Memory B cell (primary cell): ENCODE data around the gene REXO1.
"Not testable (repeated sequence)": the region's sequence is repeated elsewhere in the genome, so short reads cannot be mapped to it uniquely, and the experiment has no call there.

Experiments used
- ATAC-seq: fragments of 150-1000 bp; cut with Tn5 transposase; 2 replicates; pipeline ENCODE4 v1.10.0; 2021; ENCODE audit warnings: low read depth, mild to moderate bottlenecking, moderate library complexity
- DNase-seq, 2 donors: peaks; one replicate each; pipeline ENCODE4 v3.0.0; 2022; ENCODE audit warnings: low spot score in 2 of 2
- H3K27ac Mint-ChIP-seq: one replicate; pipeline ENCODE4 v1.8.0; 2022; ENCODE audit warnings: mild to moderate bottlenecking, moderate library complexity, mixed read lengths
- H3K27me3 Mint-ChIP-seq: one replicate; pipeline ENCODE4 v1.8.0; 2022; ENCODE audit warnings: mixed read lengths
- H3K36me3 Mint-ChIP-seq: one replicate; pipeline ENCODE4 v1.8.0; 2022; ENCODE audit warnings: mild to moderate bottlenecking, mixed read lengths
- H3K4me1 Mint-ChIP-seq: one replicate; pipeline ENCODE4 v1.8.0; 2022; ENCODE audit warnings: mixed read lengths
- H3K4me3 Mint-ChIP-seq: one replicate; pipeline ENCODE4 v1.8.0; 2022; ENCODE audit warnings: mild to moderate bottlenecking, moderate library complexity, mixed read lengths
- H3K9me3 Mint-ChIP-seq: one replicate; pipeline ENCODE4 v1.8.0; 2022; ENCODE audit warnings: mixed read lengths

REXO1 gene

DNA sequence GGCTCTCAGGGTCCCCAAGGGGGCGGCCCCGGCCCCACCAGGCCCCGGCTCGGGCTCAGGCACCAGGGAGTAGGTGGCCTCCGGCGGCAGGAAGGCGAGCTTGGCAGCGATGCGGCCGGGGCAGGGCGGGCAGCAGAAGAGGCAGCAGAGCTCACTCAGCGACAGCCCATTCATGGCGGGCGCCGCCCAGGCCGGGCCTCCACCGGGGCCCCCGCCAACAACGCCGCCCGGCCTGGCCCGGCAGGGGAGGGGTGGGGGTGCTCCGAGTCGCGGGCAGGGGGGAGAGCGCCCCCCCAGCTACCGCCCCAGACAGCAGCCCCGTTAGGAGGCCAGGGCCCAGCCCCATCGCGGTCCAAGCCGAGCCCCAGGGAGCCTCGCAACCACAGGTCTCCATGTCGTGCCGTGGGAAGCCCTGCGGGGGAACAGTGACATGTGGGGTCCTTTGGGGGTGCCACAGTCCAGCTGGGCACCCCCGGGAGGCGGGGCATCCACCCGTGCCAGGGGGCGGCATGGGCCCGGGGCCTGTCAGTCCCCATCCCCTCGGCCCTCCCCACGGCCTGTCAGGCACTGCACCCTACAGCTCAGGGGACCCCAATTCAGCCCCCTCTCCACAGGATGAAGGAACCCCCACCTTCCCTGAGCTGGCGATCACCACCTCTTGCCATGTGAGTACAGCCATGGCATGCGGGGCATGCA lies 33.3 kb upstream of the REXO1 start:
- not testable (repeated sequence) for H3K36me3 Mint-ChIP-seq, H3K27me3 Mint-ChIP-seq, ATAC-seq, DNase-seq, H3K9me3 Mint-ChIP-seq, H3K4me3 Mint-ChIP-seq
- H3K27ac Mint-ChIP-seq, result peak overlapping the region; percentile 73
- peaks cover 30% of the 10 kb centered on the region for H3K4me1 Mint-ChIP-seq

DNA sequence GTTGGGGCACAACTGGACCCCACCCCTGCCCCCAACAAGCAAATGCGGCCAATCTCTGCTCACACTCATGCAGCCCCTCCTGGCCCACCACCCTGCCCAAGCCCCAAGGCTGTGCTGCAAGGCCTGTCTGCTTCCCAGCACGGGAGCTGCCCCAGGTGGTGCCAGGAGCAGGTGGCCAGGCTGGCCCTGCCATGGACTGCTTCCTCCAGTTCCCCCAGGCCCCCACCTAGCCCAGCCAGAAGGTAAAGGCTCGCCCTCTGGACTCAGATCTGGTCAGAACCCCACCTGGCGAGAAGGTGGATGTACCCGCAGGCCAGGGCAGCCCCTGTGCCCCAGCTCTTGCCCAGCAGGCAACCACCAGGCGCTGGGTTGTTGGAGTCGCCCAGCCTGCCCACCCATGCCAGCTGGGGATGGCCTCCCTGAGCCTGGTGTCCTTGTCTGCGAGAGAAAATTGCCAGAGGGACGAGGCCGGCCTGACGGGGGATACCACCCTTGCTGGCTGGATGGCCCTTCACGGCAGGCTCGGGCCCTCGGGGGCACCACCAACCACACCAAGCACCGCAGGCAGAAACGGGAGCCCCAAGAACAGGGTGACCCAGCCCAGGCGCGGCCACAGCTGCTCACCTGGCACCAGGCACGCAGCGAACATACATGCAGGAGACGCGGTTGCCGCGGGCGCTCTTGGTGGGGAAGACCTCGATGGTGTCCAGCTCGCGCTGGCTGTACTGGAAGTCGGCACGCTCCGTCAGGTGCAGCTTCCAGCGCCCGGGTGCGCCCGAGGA lies 32.5 kb upstream of the REXO1 start:
- Mint-ChIP-seq H3K27me3 (no peaks in the 10 kb centered on the region), H3K27ac (no peak overlapping the region), H3K4me1 (peaks cover 32% of the 10 kb centered on the region), H3K9me3 (no peaks in the 10 kb centered on the region), H3K36me3 (peaks cover 3% of the 10 kb centered on the region), H3K4me3 (no peak overlapping the region)
- ATAC-seq, result no peak
- DNase-seq, result no peak

DNA sequence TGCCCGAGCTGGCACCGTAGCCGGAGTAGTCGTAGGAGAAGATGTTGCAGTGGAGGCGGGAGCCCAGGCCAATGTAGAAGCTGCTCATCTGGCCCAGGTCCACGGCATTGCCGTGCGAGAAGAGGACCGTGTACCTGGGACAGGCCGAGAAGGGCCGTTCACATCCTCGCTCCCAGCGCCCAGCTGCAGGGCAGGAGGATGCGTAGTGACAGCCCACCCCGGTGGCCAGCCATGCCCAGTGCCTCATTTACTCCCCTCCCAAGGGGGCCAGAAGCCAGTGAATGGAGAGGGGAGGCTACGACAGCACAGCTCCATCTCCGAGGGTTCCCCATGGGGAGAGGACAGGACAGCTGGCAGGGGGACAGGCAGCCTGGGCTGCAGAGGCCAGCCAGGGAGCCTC lies 31.7 kb upstream of the REXO1 start:
- H3K9me3 Mint-ChIP-seq, DNase-seq, H3K27me3 Mint-ChIP-seq, H3K27ac Mint-ChIP-seq, ATAC-seq, H3K4me3 Mint-ChIP-seq, H3K36me3 Mint-ChIP-seq: not testable (repeated sequence)
- H3K4me1 Mint-ChIP-seq, result peaks cover 32% of the 10 kb centered on the region

DNA sequence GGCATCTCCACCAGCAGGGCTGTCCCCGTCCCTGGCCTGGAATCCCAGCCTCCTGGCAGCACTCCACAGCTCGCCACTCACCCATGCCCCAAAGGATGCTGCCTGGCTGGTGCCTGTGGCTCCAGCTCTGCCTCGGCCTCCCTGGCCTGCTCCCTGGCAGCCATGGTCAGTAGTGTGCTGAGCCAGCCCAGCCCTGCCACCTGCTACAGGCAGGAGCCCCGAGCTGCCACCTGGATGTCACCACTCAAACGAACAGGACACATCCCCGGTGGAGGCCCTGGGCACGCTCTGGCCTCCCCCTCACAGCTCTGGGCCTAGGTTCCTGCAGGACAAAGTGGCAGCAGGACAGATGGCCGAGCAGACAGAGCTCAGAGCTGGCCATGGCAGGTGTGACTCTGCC lies 30.3 kb upstream of the REXO1 start:
- Mint-ChIP-seq H3K4me3 (peak overlapping the region; percentile 17), H3K4me1 (peaks cover 27% of the 10 kb centered on the region)
- not testable (repeated sequence) for H3K27me3 Mint-ChIP-seq

DNA sequence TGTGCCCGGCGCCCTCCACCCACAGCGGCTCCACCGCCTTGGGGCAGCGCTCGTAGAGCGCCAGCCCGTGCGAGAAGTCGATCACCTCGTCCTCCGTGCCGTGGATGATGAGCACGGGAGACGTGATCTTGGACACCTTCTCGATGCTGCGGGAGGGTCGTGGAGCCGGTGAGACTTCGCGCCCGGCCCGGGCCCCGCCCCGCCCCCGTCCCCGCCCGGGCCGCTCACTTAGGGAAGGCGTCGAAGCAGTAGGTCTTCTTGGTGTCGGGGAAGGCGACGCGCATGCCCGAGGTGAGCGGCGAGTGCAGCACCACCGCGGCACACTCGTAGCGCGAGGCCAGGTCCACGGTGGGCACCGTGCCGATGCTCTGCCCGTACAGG lies 29.0 kb upstream of the REXO1 start:
- peaks cover 16% of the 10 kb centered on the region for H3K4me1 Mint-ChIP-seq
- not testable (repeated sequence) for H3K27ac Mint-ChIP-seq, DNase-seq, H3K9me3 Mint-ChIP-seq, H3K36me3 Mint-ChIP-seq, H3K4me3 Mint-ChIP-seq, H3K27me3 Mint-ChIP-seq, ATAC-seq

More for the DNA sequence above, 30.3 kb upstream of the REXO1 start:
- H3K9me3 Mint-ChIP-seq, ATAC-seq, H3K27ac Mint-ChIP-seq, DNase-seq, H3K36me3 Mint-ChIP-seq: not testable (repeated sequence)

DNA sequence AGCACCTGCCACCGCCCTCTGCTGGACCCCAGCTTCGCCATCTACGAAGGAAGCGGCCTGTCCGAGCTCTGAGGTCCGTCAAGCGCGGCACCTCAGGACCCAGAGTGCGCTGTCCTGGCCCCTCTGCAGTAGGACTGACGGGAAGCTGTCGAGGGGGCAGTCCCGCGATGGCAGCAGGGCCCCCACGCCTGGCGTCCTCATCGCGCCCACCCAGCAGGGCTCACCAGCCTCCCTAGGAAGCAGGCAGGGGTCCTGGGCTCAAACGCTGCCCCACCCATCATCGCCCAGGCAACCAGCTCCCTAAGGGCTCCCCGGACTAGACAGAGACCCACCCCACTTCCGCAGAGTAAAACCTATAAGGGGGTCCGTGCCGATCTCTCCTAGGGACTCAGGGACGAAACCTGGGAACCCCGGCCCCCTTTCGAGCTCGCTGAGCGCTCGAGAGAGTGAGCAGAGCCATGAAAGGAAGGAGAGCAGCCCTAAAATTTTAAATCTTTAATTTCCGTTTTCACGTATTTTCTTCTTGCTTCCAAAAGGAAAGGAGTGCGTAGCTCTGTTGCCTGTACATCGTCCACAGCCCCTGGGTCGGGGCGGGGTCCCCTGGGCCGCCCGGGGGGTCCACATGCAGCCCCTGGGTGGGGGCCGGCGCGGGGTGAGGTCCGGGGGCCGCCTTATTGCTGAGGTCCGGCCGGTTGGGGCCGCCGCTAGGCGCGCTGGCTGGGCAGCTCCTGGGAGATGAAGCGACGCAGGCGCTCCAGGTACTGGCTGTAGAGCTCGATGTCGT lies 28.4 kb upstream of the REXO1 start:
- H3K4me3 Mint-ChIP-seq, result peak overlapping the region; percentile 99
- peak; percentile 2 for ATAC-seq
- not testable (repeated sequence) for DNase-seq, H3K9me3 Mint-ChIP-seq, H3K36me3 Mint-ChIP-seq, H3K27me3 Mint-ChIP-seq
- H3K4me1 Mint-ChIP-seq, result peaks cover 13% of the 10 kb centered on the region
- H3K27ac Mint-ChIP-seq, result peak overlapping the region; percentile 95

DNA sequence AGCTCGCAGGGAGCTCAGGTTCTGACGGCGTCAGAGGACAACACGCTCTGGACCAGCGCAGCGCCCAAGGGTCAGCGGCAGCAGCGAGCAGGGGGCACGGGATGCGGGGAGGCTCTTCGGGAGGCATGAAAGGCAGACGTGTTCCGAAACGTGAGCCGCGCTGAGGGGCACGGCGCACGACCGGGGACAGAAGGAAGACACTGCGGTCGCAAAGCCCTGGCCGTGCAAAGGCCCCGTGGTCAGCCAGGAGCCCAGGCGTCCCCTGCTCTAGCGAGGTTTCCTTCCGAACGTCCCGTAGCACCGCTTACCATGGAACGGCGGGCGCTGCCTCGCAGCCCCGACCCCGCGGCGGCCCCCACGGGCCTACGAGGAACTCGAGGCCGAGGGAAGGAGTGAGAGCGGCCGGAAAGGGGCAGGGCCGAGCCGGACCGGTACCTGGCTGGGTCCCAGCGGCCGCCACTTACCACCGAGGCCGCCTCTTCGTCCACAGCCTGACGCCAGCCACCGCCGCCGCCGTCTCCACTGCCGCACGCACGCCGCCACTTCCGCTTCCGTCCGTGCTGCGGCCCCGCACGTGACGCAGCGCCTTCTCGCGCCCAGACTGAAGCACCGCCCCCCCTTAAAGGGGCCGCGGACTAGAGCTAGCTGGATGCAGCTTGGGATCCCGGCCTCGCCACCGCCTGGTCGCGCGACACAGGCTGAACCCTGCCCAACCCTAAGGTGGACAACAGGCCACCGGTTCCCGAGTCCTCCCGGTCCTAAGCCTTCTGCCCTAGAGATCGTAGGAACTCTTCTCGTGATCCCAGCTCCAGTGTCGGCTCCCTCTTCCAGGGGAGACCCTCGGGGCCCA lies 27.6 kb upstream of the REXO1 start:
- Mint-ChIP-seq H3K4me1 (peaks cover 13% of the 10 kb centered on the region), H3K27me3 (no peaks in the 10 kb centered on the region), H3K36me3 (peaks cover 3% of the 10 kb centered on the region), H3K4me3 (peak overlapping the region; percentile 99), H3K9me3 (no peaks in the 10 kb centered on the region), H3K27ac (peak overlapping the region; percentile 95)
- peak; percentile 76 to 77 for DNase-seq
- peak; percentile 98 for ATAC-seq

DNA sequence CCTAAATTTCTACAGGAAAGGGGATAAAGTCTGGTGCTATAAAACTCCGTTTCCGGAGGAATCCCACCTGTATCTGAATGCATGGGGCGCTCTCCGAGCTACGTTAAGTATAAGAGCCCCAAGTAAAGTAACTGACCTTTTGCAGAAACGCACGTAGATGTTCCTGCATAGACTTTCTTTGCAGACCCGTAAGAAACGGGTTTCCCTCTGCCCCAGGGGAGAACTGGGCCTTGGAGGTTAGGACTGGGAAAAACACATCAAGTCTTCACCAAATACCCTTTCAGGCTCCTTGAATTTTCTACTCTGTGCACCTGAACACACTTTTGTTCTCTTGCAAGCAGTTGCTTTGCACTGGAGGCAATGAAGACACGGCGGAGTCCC lies 27.0 kb upstream of the REXO1 start:
- H3K4me3 Mint-ChIP-seq, result peak overlapping the region; percentile 99
- not testable (repeated sequence) for H3K9me3 Mint-ChIP-seq, H3K36me3 Mint-ChIP-seq, ATAC-seq, DNase-seq, H3K27me3 Mint-ChIP-seq
- H3K27ac Mint-ChIP-seq, result peak overlapping the region; percentile 95
- H3K4me1 Mint-ChIP-seq, result peaks cover 15% of the 10 kb centered on the region

DNA sequence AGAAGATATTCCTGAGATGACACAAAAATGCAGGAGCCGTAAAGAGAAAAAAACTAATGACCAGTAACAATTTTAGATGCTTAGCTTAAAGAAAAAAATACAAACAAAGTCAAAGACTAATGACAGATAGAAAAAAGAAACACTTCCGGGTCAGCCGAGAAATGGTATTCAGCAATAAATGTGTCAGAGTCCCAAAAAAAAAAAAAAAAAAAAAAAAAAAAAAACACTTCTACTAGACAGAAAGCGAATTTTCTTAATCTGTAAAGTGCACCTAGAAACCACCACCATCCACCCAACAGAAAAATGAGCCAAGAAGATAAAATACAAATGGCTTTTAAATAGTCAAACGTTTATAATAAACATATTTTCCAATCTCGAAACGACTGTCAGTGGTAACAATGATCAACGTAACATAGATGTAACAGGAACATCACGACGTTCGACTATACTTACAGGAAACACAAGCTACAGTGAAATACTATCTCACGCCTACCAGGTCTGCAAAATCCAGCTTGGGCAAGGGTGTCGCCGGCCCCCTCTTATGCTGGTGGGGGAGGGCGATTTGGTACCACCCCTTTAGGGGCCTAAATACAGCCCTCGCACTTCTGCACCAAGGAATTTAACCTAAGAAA lies 26.4 kb upstream of the REXO1 start:
- Mint-ChIP-seq H3K4me3 (peak overlapping the region; percentile 99), H3K4me1 (peaks cover 15% of the 10 kb centered on the region), H3K9me3 (no peaks in the 10 kb centered on the region), H3K27me3 (no peaks in the 10 kb centered on the region), H3K36me3 (peaks cover 3% of the 10 kb centered on the region), H3K27ac (peak overlapping the region; percentile 95)
- DNase-seq (no peak), ATAC-seq (no peak)

DNA sequence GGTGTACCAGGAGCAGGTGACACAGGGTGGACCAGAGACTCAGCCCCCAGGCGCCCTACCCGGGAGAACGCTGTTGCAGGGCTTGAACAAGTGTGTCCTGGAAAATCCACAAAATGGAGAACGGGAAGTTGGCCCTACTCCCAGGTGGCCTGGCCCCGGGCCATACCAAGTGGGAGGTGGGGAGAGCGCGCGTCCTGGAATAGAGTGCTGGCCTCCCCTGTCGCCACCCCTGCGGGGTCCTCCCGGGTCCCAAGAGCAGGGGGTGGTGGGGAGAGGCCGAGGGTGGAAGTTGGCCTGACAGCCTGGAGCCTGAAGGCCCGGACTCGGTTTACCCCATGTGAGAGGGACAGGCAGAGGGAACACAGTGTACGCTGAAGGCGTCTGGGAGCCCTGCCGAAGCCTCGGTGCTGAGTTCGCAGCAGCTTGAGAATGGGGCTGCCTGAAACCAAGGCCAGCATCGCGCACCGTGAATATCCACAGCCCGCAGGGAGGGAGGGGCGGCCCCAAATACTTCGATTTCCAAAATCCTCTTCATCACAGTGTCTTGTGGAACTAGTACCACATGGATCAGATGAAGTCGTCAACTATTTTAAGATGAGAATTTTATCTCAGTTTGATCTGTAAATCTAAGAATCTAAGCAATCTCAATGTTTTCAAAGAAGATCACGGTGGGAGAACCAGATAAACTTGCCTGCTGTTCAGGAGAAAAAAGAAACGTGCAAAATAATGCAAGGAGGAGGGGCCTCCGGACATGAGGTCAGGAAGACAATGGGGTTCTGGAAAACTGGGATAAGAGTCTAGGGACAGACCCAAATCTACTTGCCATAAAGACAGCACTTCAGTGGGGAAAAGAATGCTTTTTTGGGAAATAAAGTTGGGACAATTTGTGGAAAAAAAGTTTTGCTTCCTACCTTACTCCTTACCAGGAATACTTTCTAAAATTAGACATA lies 25.5 kb upstream of the REXO1 start:
- peaks cover 3% of the 10 kb centered on the region for H3K36me3 Mint-ChIP-seq
- no peak for DNase-seq
- no peak for ATAC-seq
- H3K27me3 Mint-ChIP-seq, result no peaks in the 10 kb centered on the region
- peak overlapping the region; percentile 75 for H3K27ac Mint-ChIP-seq
- H3K4me1 Mint-ChIP-seq, result peaks cover 15% of the 10 kb centered on the region
- H3K9me3 Mint-ChIP-seq, result no peaks in the 10 kb centered on the region
- H3K4me3 Mint-ChIP-seq, result peak overlapping the region; percentile 99

DNA sequence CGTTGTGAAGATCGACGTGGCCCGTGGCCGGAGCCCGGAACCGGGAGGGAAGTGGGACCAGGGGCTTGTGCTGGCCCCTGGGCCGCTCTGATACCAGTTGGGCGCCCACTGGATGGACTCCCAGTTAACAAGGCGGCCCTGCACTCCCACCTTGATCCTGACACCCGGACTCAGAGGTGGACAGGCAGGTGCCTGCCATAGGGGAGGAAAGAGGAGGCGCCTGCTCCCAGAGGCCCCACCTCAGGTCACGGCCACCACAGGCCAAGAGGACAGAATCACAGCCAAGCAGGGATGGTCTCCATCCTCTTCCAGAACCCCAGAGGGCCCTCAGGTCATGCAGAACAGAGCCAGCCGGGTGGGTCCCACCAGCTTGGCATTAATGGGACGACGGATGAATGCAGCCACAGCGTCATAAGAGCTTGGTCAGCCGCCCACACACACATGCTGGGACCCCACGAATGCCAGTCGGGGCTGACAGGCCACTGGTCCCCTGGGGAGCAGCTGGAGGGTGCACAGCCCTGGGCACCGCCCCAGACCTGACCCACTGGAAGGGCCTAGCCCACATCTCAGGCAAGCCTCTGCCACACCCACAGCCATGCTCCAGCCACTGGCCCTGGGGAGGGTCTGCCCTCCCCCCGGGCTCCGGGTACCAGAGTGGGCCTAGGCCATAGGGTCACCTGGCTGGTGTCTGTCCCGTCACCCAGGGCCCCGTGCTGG lies 24.7 kb upstream of the REXO1 start:
- no peak for ATAC-seq
- H3K4me1 Mint-ChIP-seq, result peaks cover 12% of the 10 kb centered on the region
- no peak overlapping the region for H3K4me3 Mint-ChIP-seq
- no peak for DNase-seq
- no peak overlapping the region for H3K27ac Mint-ChIP-seq
- no peaks in the 10 kb centered on the region for H3K9me3 Mint-ChIP-seq
- H3K36me3 Mint-ChIP-seq, result no peaks in the 10 kb centered on the region
- no peaks in the 10 kb centered on the region for H3K27me3 Mint-ChIP-seq

DNA sequence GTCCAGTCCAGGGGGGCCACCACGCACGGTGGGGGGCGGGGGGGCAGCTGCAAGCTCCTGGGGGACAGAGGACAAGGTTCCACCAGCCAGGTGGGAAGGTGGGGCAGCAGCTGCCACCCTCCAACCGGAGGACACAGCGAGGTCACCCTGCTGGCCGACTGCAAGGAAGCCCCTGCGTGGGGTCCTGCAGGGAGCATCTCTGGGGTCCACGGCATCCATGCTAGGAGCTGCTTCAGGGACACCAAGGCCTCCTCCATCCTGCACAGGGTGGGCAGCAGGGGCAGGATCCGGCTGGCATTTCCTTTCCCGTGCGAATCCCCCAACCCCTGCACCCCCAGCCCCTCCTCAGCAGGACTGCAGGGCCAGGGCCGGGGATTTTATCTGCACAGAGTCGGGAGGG lies 23.3 kb upstream of the REXO1 start:
- Mint-ChIP-seq H3K27me3 (no peaks in the 10 kb centered on the region), H3K27ac (no peak overlapping the region), H3K36me3 (no peaks in the 10 kb centered on the region), H3K9me3 (no peaks in the 10 kb centered on the region), H3K4me3 (no peak overlapping the region), H3K4me1 (peaks cover 15% of the 10 kb centered on the region)
- DNase-seq, result no peak
- ATAC-seq, result no peak
